CMK (cell line): ENCODE measurements around the gene RNF214.
A peak's percentile ranks its signal among the peaks of the same experiment; 100 is the strongest.
"Not testable (repeated sequence)": the region's sequence is repeated elsewhere in the genome, so short reads cannot be mapped to it uniquely, and the experiment has no call there.

Source experiments
- DNase-seq: peaks from one replicate; pipeline ENCODE4 v3.0.0-alpha.2; 2010; ENCODE audit warnings: low read depth

Gene RNF214

GRCh38 chr11:117315285-117316196 lies 83.1 kb downstream of the RNF214 start:
- DNase-seq = no peak

- no peak for DNase-seq
Measured at GRCh38 chr11:117316197-117316961, 83.9 kb downstream of the RNF214 start, which contains the start of gene BACE1. BACE1 (minus strand) TSS chr11:117316256; CDS start chr11:117315795, 461 bp downstream.

GRCh38 chr11:117318738-117319137 lies 86.3 kb downstream of the RNF214 start:
- DNase-seq = no peak

- no peak for DNase-seq
Measured at GRCh38 chr11:117319214-117319840, 86.9 kb downstream of the RNF214 start.

GRCh38 chr11:117327255-117327566 lies 94.7 kb downstream of the RNF214 start:
- DNase-seq = not testable (repeated sequence)

- peak; percentile 85 for DNase-seq
Measured at GRCh38 chr11:117327567-117328374, 95.3 kb downstream of the RNF214 start, which contains the start of gene CEP164. CEP164 (plus strand) TSS chr11:117327854; CDS start chr11:117338587, 10,733 bp downstream.

GRCh38 chr11:117328375-117329010 lies 96.0 kb downstream of the RNF214 start:
- DNase-seq = no peak

GRCh38 chr11:117332843-117333242 lies 100.4 kb downstream of the RNF214 start:
- no peak for DNase-seq

- DNase-seq = no peak
Measured at GRCh38 chr11:117333917-117334316, 101.4 kb downstream of the RNF214 start.

GRCh38 chr11:117334896-117335295 lies 102.4 kb downstream of the RNF214 start:
- no peak for DNase-seq

GRCh38 chr11:117335399-117335798 lies 102.9 kb downstream of the RNF214 start:
- DNase-seq = no peak
